GM18526 (cell line): ENCODE data around the gene AK3.

Source experiments
- POLR2A ChIP-seq: IDR thresholded peaks from 3 replicates; pipeline ENCODE4 v1.6.1; 2011; ENCODE audit not compliant: insufficient read length; ENCODE audit errors: extremely low read depth

The AK3 gene

DNA sequence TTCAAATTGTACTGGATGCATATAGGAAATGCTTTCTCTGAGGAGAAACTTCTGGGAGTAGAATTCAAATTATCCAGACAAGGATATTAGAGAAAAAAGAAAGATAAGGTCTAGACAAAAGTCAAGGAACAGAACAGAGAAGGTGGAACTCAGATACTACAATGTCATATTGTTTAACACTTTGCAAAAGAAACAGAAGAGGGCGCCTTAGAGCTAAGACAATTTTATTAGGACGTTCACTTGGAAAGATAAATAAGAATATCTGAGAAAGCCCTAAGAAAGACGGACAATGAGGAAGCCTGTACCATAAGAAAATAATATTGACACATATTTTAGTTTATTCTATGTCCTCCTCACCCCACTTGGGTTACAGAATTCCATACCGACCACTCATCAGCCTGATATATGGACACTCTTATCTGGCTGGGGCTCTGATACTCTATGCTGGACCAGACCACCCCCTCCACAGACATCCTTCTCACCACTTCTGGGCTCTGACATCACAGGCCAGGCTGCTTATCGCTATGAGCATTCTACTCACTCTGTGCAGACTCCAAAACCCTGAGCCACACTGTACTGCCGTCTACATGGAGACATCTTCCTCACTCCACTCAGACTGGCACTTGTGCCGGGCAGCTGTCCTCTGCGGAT lies 9.1 kb upstream of the AK3 start:
- TF ChIP-seq POLR2A, result no peak

DNA sequence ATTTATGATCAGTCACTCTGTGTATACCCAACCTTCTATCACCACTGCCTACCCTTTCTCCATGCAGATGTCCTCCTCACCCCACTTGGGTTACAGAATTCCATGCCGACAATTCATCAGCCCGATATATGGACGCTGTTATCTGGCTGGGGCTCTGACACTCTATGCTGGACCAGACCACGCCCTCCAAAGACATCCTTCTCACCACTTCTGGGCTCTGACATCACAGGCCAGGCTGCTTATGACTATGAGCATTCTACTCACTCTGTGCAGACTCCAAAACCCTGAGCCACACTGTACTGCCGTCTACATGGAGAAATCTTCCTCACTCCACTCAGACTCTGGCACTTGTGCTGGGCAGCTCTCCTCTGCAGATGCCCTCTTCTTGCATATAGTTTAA lies 7.6 kb upstream of the AK3 start:
- TF ChIP-seq POLR2A, result no peak

DNA sequence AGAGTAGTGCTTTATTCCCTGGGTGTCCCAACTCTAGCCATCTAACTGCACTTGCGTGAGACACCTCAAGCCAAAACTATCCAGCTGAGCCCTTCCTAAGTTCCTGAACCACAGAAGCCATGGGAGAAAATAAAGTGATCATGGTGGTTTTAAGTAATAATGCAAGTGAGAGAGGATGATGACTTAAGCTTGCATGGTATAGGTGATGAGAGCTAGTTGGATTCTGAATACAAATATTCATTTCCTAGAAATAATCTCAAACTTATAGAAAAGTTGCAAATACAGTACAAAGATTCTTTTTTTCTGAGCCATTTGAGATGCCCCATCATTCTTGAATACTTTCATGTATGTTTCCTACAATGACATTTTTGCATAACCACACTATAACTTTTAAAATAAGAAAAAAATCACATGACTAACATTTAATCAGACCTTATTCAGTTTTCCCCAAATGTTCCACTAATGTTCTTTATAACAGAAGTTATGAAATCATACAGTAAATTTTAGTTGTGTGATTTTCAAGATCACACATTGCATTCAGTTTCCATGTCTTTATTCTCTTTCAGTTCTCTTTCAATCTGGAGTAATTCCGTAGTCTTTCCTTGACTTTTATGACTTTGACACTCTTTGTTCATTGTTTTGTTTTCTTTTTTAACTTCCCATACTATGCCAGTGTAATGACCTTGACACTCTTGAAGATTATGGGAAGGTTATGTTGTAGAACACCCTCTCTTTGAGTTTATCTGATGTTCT lies 5.5 kb upstream of the AK3 start:
- no peak for TF ChIP-seq POLR2A

DNA sequence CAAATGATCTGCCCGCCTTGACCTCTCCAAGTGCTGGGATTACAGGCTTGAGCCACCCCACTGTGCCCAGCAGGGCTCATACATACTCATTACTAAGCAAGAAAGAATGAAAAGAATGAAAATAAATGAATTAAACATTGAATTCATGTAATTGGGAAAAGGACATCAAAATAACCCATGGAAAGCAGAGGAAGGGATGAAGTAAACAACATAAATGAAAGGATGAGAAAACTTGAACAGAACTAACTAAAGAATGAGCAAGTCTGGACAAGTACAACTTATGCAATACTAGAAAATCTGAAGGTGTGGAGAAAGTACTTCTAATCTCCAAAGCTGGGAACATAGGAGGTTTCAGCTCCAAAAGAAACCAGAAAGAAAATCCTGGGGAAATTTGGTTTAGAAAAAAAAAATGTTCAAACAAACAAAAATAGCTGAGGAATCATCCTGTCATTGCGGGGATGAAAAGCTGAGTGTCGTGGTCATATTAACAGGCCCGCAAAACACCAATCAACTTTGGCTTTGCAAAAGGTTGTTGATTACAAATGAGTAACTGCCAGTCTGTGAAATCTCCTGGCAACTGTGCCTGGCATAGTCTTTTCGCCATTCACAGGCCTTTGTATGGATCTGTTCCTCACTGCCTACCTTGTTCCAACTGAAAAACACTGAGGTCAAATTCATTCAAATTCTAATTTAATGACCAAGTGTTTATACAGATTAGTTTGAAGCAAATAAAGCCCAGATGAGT lies 2.3 kb upstream of the AK3 start:
- no peak for TF ChIP-seq POLR2A

DNA sequence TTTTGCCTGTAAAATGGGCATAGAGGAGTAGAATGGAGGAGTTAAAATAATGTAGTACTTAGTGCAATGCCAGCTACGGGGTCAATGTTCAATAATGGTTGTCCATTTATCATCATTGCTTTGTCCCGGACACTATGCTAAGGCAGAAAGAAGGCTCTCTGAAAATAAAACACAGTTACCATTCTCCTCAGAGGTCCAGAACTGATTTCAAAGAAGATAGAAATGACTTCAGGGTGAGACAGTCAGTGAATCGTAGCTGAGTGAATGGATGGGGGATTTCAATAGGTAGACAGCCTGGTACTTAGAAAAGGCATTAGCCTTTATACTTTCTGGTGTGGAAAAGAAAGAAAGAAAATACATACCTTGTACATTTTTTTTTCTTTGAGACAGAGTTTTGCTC lies 1.2 kb upstream of the AK3 start:
- no peak for TF ChIP-seq POLR2A

DNA sequence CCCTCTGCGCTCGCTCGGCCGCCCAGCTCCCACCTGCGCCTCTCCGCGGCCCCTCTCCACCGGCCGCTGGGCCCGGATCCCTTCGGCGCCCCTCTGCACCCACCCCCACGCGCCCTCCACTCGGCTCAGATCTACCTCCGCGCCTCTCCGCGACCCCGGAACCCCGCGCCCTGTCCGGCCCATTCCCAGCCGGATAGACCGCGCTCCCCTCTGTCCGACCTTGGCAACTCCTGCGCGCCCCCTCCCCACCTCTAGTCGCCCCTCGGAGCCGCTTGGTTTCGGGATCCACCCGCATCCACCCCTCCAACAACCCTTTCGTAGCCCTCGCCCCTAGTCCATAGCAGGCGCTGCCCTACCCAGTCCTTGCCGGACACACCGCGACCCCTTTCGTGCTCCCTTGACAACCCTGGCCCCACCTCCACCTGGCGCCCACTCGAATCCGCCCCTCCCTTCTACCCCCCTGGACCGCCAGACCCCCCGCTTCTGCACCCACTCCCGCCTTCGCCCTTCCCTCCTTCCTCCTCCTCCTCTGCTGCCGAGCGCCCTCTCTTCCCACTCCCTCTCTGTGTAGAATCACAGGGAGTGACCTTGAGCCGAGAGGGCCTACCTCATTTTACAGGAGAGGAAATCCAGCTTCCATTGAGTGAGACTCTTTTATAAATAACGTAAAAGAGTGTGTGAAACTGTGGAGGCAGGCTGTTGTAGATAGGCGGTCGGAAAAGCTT lies 525 bp upstream of the AK3 start:
- peak; percentile 5 for TF ChIP-seq POLR2A

DNA sequence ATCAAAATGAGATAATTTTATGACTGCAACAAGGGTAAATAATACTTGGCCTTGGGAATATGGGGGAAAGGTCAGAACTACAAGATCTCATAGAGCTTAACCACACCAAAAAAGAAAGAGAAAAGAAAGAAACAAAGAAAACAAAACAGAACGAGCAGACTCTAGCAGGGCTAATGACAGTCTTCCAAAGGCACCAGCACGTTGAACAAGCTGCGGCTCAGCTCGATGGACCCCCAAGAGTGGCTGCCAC lies 689 bp downstream of the AK3 start:
- no peak for TF ChIP-seq POLR2A

DNA sequence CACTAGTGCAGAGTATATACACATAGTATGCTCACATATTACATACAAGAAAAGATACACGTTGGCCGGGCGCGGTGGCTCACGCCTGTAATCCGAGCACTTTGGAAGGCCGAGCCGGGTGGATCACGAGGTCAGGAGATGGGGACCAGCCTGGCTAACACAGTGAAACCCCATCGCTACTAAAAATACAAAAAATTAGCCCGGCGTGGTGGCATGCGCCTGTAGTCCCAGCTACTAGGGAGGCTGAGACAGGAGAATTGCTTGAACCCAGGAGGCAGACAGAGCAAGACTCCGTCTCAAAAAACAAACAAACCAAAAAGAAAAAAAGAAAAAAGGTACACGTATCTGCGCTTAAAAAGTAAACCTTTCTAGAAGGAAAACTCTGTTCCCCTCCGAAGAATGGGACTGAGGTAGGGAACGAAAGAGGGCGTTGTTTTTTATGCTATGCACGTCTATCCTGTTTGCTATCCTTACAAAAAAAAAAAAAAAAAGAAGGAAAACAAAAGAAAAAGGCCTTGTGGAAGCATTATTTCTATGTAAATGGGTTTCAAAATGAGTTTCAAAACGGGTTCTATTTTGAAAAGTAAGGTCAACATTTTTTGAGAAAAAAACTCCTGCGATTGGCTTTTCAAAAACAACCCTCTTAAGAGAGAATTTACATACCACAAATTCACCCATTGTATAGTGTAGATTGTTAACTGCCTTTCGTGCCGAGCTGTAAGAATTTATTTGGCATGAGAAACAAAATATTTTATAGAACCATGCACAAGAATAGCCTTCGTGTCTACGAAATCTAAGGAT lies 1.2 kb downstream of the AK3 start:
- TF ChIP-seq POLR2A, result no peak

DNA sequence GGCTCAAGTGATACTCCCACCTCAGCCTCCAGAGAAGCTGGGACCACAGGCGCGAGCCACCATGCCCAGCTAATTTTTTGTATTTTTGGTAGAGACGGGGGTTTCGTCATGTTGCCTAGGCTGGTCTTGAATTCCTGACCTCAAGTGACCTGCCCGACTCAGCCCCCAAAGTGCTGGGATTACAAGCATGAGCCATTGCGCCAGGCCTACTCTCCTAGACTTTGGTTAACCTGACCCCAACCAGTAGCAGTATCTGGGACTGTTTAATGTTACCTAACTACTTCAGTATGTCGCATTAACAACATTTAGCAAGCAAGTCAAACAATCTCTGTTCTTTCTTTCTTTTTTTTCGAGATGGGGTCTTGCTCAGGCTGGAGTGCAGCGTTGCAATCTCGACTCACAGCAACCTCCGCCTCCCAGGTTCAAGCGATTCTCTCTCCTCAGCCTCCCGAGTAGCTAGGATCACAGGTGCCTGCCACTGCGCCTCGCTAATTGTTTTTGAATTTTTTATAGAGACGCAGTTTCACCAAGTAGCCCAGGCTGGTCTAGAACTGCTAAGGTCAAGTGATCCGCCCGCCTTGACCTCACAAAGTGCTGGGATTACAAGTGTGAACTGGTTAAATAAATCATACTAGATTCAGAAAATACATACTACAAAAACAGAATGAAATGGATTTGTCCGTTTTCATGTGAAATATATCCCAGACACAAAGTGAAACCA lies 2.0 kb downstream of the AK3 start:
- no peak for TF ChIP-seq POLR2A

DNA sequence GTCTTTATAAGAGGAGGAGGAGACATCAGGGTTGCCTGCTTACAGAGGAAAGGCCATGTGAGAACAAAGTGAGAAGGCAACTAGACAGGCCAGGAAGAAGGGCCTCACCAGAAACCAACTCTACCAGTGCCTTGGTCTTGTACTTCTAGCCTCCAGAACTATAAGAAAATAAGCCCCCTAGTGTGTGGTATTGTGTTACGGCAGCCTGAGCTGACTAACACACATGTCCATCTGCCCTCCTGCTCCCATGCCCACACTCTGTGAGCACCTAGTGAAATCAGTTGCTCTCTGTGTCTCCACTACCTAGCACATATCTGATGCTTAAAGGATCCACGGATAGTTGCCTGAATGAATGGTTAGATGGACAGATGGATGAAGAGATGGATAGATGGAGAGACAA lies 6.9 kb downstream of the AK3 start:
- no peak for TF ChIP-seq POLR2A

DNA sequence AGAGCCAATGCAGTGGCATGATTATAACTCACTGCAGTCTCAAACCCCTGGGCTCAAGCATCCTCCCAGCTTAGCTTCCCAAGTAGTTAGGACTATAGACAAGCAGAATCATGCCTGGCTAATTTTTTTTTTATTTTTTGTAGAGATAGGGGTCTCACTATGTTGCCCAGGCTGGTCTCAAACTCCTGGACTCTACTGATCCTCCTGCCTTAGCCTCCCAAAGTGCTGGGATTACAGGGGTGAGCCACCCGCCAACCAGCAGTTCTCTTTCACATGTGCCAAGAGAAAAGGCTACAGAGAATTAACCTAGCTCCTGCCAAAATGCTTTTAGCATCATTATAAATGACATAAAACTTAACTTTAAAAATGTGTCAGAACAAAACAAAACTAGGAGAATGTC lies 8.1 kb downstream of the AK3 start:
- no peak for TF ChIP-seq POLR2A

DNA sequence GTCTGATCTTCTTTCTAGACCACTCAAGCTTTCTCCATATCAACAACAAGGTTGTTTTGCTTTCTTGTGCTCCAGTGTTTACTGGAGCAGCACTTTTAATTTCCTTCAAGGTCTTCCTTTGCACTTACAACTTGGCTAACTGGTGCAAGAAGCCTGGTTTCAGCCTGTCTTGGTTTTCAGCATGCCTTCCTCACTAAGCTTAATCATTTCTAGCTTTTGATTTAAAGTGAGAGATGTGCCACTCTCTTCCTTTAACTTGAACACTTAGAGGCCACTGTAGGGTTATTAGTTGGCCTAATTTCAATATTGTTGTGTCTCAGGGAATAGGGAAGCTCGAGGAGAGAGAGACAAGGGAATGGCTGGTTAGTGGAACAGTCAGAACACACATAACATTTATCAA lies 13.4 kb downstream of the AK3 start:
- no peak for TF ChIP-seq POLR2A

DNA sequence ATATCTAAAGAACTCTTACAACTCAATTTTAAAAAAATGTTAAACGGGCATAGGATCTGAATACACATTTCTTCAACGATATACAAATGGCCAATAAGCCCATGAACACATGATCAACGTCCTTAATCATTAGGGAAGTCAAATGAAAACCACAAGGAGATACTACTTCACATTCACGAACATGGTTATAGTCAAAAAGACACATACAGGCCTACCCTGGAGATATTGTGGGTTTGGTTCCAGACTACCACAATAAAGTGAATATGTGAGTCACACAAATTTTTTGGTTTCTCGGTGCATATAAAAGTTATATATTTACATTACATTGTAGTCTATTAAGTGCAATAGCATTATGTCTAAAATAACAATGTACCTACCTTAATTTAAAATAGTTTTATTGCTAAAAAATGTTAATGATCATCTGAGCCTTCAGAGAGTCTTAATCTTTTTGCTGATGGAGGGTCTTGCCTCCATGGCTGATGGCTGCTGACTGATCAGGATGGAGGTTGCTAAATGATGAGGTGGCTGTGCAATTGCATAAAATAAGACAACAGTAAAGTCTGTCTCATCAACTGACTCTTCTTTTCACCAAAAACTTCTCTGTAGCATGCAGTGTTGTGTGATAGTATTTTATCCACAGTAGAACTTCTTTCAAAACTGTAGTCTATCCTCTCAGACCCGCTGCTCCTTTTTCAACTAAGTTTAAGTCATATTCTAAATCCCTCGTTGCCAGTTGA lies 15.1 kb downstream of the AK3 start:
- no peak for TF ChIP-seq POLR2A

DNA sequence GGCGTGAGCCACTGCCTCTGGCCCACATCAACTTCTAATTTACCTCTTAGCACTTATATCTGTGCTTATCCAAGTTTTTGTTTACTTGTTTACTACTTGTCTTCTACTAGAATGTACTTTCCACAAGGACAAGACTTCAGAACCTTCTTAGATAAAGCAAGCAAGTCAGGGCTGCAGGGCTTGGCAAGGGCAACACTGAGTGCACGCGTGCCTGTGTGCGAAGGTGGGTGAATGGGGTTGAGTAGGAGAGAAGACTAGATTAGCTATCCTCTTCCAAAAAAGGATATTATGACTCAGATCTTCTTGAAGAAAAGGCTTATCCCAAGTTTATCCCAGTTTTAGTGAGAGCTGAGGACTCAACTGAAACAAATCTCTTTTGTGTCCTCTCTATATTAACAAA lies 19.3 kb downstream of the AK3 start:
- no peak for TF ChIP-seq POLR2A
